CD4-positive, alpha-beta memory T cell (primary cell): ENCODE measurements around the gene COL21A1. TPM values are rescaled to one million over a fixed set of nuclear protein-coding genes. Genes with fewer than 3 reads are reported as not detected.

ENCODE experiments used
- CTCF ChIA-PET: fragments of 350-600 bp; sonication (Branson Sonifier 250); formaldehyde crosslinking; loops from one replicate; lab custom pipeline; 2021; ENCODE audit warnings: inconsistent platforms; ENCODE audit not compliant: partially characterized antibody; lab: Charles Lee
- POLR2A ChIA-PET: fragments of 350-600 bp; sonication (Branson Sonifier 250); formaldehyde crosslinking; loops from one replicate; lab custom pipeline; 2021; ENCODE audit not compliant: partially characterized antibody; lab: Charles Lee
- DNase-seq, 5 donors: peaks; one replicate each; pipeline versions ENCODE4 v3.0.0 to v3.0.0-alpha.2; 2020 to 2022; ENCODE audit warnings: mixed read lengths in 1 of 5
- H3K27ac ChIP-seq: one replicate; pipeline ENCODE4 v1.7.0; 2013; ENCODE audit warnings: low read depth, low read length
- H3K27me3 ChIP-seq: 2 replicates; pipeline ENCODE4 v1.7.0; 2013; ENCODE audit warnings: mild to moderate bottlenecking, low read length, moderate library complexity; ENCODE audit not compliant: insufficient read depth
- H3K36me3 ChIP-seq: 2 replicates; pipeline ENCODE4 v1.7.0; 2013; ENCODE audit warnings: mild to moderate bottlenecking, low read length, moderate library complexity; ENCODE audit not compliant: insufficient read depth
- H3K4me1 ChIP-seq: 2 replicates; pipeline ENCODE4 v1.7.0; 2013; ENCODE audit warnings: mild to moderate bottlenecking, low read length, moderate library complexity; ENCODE audit not compliant: insufficient read depth
- H3K4me3 ChIP-seq, 2 donors: one replicate each; pipeline ENCODE4 v1.7.0; 2013; ENCODE audit warnings: low read length in 2 of 2, mild to moderate bottlenecking in 1 of 2
- H3K9me3 ChIP-seq, 2 donors: one replicate each; pipeline ENCODE4 v1.7.0; 2013; ENCODE audit warnings: low read length in 2 of 2, control low read depth in 1 of 2; ENCODE audit not compliant: control insufficient read depth in 1 of 2
- H3K27ac Mint-ChIP-seq, 7 donors: one replicate each; pipeline ENCODE4 v1.8.0; 2020 to 2021; ENCODE audit warnings: mixed read lengths in 7 of 7, mild to moderate bottlenecking in 6 of 7, inconsistent platforms in 3 of 7, moderate library complexity in 3 of 7
- H3K27me3 Mint-ChIP-seq, 2 donors: one replicate each; pipeline ENCODE4 v1.8.0; 2020 to 2021; ENCODE audit warnings: mixed read lengths in 2 of 2
- H3K36me3 Mint-ChIP-seq, 2 donors: one replicate each; pipeline ENCODE4 v1.8.0; 2020 to 2021; ENCODE audit warnings: mixed read lengths in 2 of 2, inconsistent platforms in 1 of 2, mild to moderate bottlenecking in 1 of 2
- H3K4me1 Mint-ChIP-seq, 4 donors: one replicate each; pipeline ENCODE4 v1.8.0; 2020 to 2021; ENCODE audit warnings: mixed read lengths in 4 of 4, mild to moderate bottlenecking in 1 of 4
- H3K4me3 Mint-ChIP-seq, 8 donors: one replicate each; pipeline ENCODE4 v1.8.0; 2020 to 2021; ENCODE audit warnings: mixed read lengths in 8 of 8, mild to moderate bottlenecking in 7 of 8, moderate library complexity in 6 of 8, inconsistent platforms in 3 of 8
- H3K9me3 Mint-ChIP-seq, 8 donors: one replicate each; pipeline ENCODE4 v1.8.0; 2020 to 2021; ENCODE audit warnings: mixed read lengths in 8 of 8, mild to moderate bottlenecking in 5 of 8, inconsistent platforms in 3 of 8, moderate library complexity in 1 of 8
- intact Hi-C: fragments of 100-400 bp; cut with micrococcal nuclease; formaldehyde crosslinking; loops from one replicate; pipeline ENCODE4 v1.15.1; 2023
- polyA plus RNA-seq, 2 donors: library from polyadenylated mRNA; unstranded; fragments of 300-500 nt; fragmentation: Illumina TruSeq; gene quantifications; one replicate each; pipeline ENCODE4 v1.2.3, GENCODE V29; 2021
- total RNA-seq, 2 experiments: library from RNA; stranded (reverse); gene quantifications; one replicate each; pipeline ENCODE4 v1.2.3, GENCODE V29; 2021

The COL21A1 gene
- total and polyA plus RNA-seq, 4 experiments from 2014 or later: not detected

DNA sequence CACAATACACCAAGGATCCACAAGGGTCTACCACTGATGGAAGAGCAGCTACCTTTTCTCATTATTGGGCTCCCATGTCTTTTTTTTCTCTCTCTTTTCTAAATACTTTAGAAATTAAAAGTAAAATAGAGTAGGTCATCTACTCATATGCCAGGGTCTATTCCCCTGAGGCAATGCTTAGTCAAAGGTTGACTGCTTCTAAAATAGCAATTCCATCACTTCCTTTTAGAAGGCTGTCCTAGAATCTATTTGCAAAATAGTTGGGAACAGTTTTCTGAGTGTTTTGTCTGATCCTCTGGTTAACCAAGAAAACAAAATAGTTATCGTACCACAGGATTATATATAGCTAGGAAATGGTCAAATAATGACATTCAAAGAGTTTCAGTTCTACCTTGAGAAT lies 174.1 kb downstream of the COL21A1 start:
- Histone ChIP-seq H3K27me3 (no peaks in the 10 kb centered on the region), H3K36me3 (no peaks in the 10 kb centered on the region), H3K27ac (no peak overlapping the region), H3K4me1 (no peaks in the 10 kb centered on the region), H3K9me3 (no peaks in the 10 kb centered on the region), H3K4me3 (no peak overlapping the region)
- Mint-ChIP-seq H3K4me3 (no peak overlapping the region), H3K9me3 (peaks cover 0 to 13% (median 6%) of the 10 kb centered on the region in 8 donors), H3K36me3 (no peaks in the 10 kb centered on the region), H3K4me1 (no peaks in the 10 kb centered on the region), H3K27me3 (no peaks in the 10 kb centered on the region), H3K27ac (no peak overlapping the region)
- POLR2A ChIA-PET: no interaction called here
- DNase-seq: no peak
- intact Hi-C loops: no loop called here
- CTCF ChIA-PET: no interaction called here

DNA sequence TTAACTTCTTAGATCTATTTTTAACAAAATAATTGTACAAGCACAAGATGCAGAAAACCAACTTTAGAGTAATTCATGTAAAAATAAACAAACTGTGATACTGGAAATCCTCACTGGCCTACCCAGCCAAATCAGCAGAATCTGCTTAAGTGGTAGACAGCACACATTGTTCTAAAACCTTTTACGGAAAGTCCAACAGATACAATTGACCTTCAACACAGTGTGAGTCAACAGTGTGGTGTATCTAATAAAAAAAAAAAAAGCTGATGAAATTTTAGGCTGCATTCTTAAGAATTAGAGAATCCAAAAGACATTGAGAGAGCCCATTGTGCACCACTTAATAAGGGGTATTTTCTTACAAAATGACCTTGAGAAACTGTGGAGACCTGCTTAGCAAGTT lies 174.5 kb downstream of the COL21A1 start:
- H3K27ac Mint-ChIP-seq: no peak overlapping the region
- ChIA-PET POLR2A (no interaction called here), CTCF (no interaction called here)
- intact Hi-C loops: no loop called here
- no peaks in the 10 kb centered on the region for H3K4me1 Mint-ChIP-seq
- peaks cover 0 to 11% (median 6%) of the 10 kb centered on the region in 8 donors for H3K9me3 Mint-ChIP-seq
- H3K4me1 ChIP-seq: no peaks in the 10 kb centered on the region
- no peak overlapping the region for H3K27ac ChIP-seq
- H3K36me3 Mint-ChIP-seq: no peaks in the 10 kb centered on the region
- no peak overlapping the region for H3K4me3 Mint-ChIP-seq
- H3K4me3 ChIP-seq: no peak overlapping the region
- no peaks in the 10 kb centered on the region for H3K36me3 ChIP-seq
- H3K27me3 Mint-ChIP-seq: no peaks in the 10 kb centered on the region
- DNase-seq: no peak
- no peaks in the 10 kb centered on the region for H3K27me3 ChIP-seq
- no peaks in the 10 kb centered on the region for H3K9me3 ChIP-seq

DNA sequence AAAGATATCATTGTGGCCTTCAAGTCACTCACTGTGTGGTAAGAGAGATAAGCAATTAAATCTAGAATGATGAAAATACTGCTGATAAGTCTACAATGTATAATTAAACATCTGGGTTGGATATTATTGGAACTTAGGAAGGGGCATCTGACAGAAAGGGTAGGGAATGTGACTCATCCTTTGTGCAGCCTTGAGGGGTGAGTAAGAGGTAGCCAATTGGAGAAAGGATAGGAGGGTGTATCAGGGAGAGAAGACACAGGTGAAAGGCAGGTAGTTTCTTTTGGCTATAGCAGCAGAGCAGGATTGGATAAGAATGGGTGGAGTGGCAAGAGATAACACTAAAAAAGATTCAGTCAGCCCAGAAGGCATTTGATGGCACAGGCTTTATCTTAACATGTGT lies 182.0 kb downstream of the COL21A1 start:
- Mint-ChIP-seq H3K4me1 (no peaks in the 10 kb centered on the region), H3K27ac (no peak overlapping the region), H3K4me3 (no peak overlapping the region), H3K27me3 (no peaks in the 10 kb centered on the region), H3K9me3 (peaks cover 2 to 14% (median 7%) of the 10 kb centered on the region in 8 donors), H3K36me3 (no peaks in the 10 kb centered on the region)
- H3K27me3 ChIP-seq: no peaks in the 10 kb centered on the region
- H3K27ac ChIP-seq: no peak overlapping the region
- no peaks in the 10 kb centered on the region for H3K36me3 ChIP-seq
- intact Hi-C loops: no loop called here
- no peak for DNase-seq
- CTCF ChIA-PET: no interaction called here
- H3K4me3 ChIP-seq: no peak overlapping the region
- POLR2A ChIA-PET: no interaction called here
- H3K9me3 ChIP-seq: no peaks in the 10 kb centered on the region
- H3K4me1 ChIP-seq: no peaks in the 10 kb centered on the region

DNA sequence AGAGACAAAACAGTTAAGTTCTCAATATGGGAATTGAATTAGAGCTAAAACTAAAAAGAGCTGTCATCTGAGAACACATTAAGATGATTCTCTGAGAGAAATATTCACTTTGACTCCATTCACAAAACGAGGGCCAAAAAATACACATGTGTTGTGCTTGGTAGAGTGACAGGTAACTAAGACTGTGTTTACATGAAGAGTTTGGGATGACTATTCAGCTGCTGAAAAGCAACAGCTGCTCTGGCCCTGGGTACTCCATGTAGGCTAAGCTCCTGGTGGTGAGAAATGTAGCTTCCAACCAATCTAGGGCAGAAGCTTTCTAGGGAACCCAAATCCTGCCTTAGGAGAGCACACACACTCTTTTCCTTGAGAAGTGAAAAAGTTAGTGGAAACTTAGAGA lies 184.5 kb downstream of the COL21A1 start:
- ChIA-PET POLR2A (no interaction called here), CTCF (interaction anchor here (1.5 kb wide), 1 partner anchor 9 kb away, joined by 4 read pairs; no protein-coding TSS in a partner anchor)
- no peak overlapping the region for H3K4me3 Mint-ChIP-seq
- H3K27me3 Mint-ChIP-seq: no peaks in the 10 kb centered on the region
- no peaks in the 10 kb centered on the region for H3K27me3 ChIP-seq
- H3K27ac Mint-ChIP-seq: no peak overlapping the region
- no peaks in the 10 kb centered on the region for H3K4me1 ChIP-seq
- intact Hi-C loops: no loop called here
- H3K36me3 Mint-ChIP-seq: no peaks in the 10 kb centered on the region
- no peaks in the 10 kb centered on the region for H3K36me3 ChIP-seq
- DNase-seq: no peak
- no peaks in the 10 kb centered on the region for H3K4me1 Mint-ChIP-seq
- no peaks in the 10 kb centered on the region for H3K9me3 ChIP-seq
- H3K4me3 ChIP-seq: no peak overlapping the region
- H3K27ac ChIP-seq: no peak overlapping the region
- H3K9me3 Mint-ChIP-seq: peaks cover 2 to 14% (median 7%) of the 10 kb centered on the region in 8 donors

DNA sequence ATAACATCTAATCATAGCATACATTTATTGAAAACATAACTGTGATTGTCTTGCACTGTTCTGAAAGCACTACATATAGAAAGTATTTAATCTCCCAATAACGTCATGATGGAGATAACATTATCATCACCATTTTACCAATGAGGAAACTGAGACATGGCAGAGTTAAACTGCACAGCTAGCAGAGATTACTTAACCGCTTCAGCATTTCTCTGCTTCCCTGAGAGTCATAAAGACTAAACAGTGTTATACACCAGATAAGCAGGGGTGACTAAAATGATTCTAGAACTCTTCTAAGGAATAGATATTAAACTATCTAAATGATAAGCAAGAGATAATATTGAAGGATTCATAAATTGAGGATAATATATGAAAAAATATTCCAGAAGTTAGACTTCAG lies 188.7 kb downstream of the COL21A1 start:
- Histone ChIP-seq H3K4me3 (no peak overlapping the region), H3K36me3 (no peaks in the 10 kb centered on the region), H3K4me1 (no peaks in the 10 kb centered on the region), H3K9me3 (no peaks in the 10 kb centered on the region), H3K27ac (no peak overlapping the region), H3K27me3 (no peaks in the 10 kb centered on the region)
- intact Hi-C loops: no loop called here
- Mint-ChIP-seq H3K27ac (no peak overlapping the region), H3K27me3 (no peaks in the 10 kb centered on the region), H3K4me3 (no peak overlapping the region), H3K9me3 (peaks cover 0 to 9% (median 3%) of the 10 kb centered on the region in 8 donors), H3K36me3 (no peaks in the 10 kb centered on the region), H3K4me1 (no peaks in the 10 kb centered on the region)
- POLR2A ChIA-PET: no interaction called here
- DNase-seq: no peak
- CTCF ChIA-PET: no interaction called here

DNA sequence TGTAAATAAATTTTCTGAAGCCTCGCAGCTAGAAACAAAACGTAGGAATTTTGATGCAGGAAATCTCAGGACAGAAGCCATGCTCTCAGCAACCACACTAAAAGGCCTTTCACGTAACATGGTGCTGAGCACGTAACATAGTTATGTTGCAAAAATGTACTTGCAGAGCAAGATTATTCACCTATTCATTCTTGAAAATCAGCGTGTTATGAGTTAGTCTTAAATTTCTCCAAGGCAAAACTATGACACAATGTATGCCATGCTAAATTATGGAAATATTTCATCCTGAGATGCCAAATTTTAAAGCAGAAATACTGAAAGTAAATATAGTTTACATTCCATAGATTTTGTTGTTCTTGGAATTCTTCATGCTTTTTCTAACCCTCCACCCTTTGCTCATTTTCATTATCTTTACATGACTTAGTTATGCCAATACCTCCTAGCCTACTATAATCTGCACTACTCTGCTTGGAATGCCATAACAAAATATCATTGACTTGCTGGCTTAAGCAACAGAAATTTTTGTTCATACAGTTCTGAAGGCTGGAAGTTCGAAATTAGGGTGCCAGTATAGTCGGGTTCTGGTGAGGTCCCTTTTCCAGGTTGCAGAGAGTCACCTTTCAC lies 192.2 kb downstream of the COL21A1 start:
- no peaks in the 10 kb centered on the region for H3K36me3 ChIP-seq
- no peak overlapping the region for H3K4me3 ChIP-seq
- no peak overlapping the region for H3K4me3 Mint-ChIP-seq
- H3K27me3 Mint-ChIP-seq: no peaks in the 10 kb centered on the region
- H3K4me1 ChIP-seq: no peaks in the 10 kb centered on the region
- H3K27me3 ChIP-seq: no peaks in the 10 kb centered on the region
- intact Hi-C loops: no loop called here
- H3K9me3 Mint-ChIP-seq: peaks cover 0 to 13% (median 0%) of the 10 kb centered on the region in 8 donors
- no peak for DNase-seq
- no peak overlapping the region for H3K27ac Mint-ChIP-seq
- CTCF ChIA-PET: no interaction called here
- H3K9me3 ChIP-seq: no peaks in the 10 kb centered on the region
- POLR2A ChIA-PET: no interaction called here
- H3K36me3 Mint-ChIP-seq: no peaks in the 10 kb centered on the region
- no peaks in the 10 kb centered on the region for H3K4me1 Mint-ChIP-seq
- no peak overlapping the region for H3K27ac ChIP-seq

DNA sequence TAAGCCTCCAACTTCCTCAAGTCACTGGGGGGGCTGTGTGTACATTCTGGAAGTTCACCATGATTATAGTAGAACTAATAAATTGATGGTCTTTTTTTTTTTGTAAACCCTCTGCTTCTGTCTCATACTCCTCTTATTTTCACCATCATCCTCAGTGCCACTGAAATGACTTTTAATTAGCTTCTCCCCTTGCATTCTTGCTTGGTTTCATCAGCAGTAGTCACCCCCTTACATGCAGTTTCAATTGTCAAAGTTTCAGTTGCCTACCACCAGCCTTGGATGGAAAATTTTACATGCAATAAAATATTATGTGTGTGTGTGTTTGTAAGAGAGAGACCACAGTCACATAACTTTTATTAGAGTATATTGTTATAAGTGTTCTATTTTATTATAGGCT lies 196.2 kb downstream of the COL21A1 start:
- H3K9me3 ChIP-seq: no peaks in the 10 kb centered on the region
- no peaks in the 10 kb centered on the region for H3K36me3 ChIP-seq
- DNase-seq: no peak
- Mint-ChIP-seq H3K27me3 (no peaks in the 10 kb centered on the region), H3K4me3 (no peak overlapping the region), H3K27ac (no peak overlapping the region), H3K9me3 (peaks cover 0 to 10% (median 3%) of the 10 kb centered on the region in 8 donors), H3K4me1 (no peaks in the 10 kb centered on the region), H3K36me3 (no peaks in the 10 kb centered on the region)
- H3K4me3 ChIP-seq: no peak overlapping the region
- CTCF ChIA-PET: no interaction called here
- H3K4me1 ChIP-seq: no peaks in the 10 kb centered on the region
- H3K27ac ChIP-seq: no peak overlapping the region
- intact Hi-C loops: no loop called here
- H3K27me3 ChIP-seq: no peaks in the 10 kb centered on the region
- POLR2A ChIA-PET: no interaction called here
